OCI-LY3 (cell line): Measurements from ENCODE around the gene LMTK2.

Experiments
- H2AFZ ChIP-seq: fragments of 200-600, 300-600 bp; shearing (Covaris generic); 2 replicates; pipeline ENCODE4 v1.6.0; 2014; ENCODE audit warnings: antibody characterized with exemption, low read depth, low read length
- H3K27ac ChIP-seq: fragments of 200-600, 300-600 bp; sonication (generic); 2 replicates; pipeline ENCODE4 v1.5.1; 2014; ENCODE audit warnings: mild to moderate bottlenecking, low read length, moderate library complexity, mixed read lengths
- H3K27me3 ChIP-seq: fragments of 200-600, 300-600 bp; sonication (generic); 2 replicates; pipeline ENCODE4 v1.6.1; 2014; ENCODE audit warnings: low read depth, low read length, mixed read lengths
- H3K36me3 ChIP-seq: fragments of 200-600, 300-600 bp; sonication (generic); replicated peaks from 2 replicates; pipeline ENCODE3; 2014; ENCODE audit warnings: low read depth, low read length, mixed read lengths
- H3K4me1 ChIP-seq: fragments of 300-600, 200-600 bp; sonication (generic); 2 replicates; pipeline ENCODE4 v1.6.1; 2014; ENCODE audit warnings: low read length, mixed read lengths
- H3K4me2 ChIP-seq: fragments of 200-600, 300-600 bp; sonication (generic); 2 replicates; pipeline ENCODE4 v1.6.1; 2014; ENCODE audit warnings: low read length, mixed read lengths
- H3K4me3 ChIP-seq: fragments of 300-600, 200-600 bp; sonication (generic); 2 replicates; pipeline ENCODE4 v1.5.1; 2014; ENCODE audit warnings: antibody characterized with exemption, mild to moderate bottlenecking, low read length, moderate library complexity
- H3K79me2 ChIP-seq: fragments of 300-600, 200-600 bp; shearing (Covaris generic); 2 replicates; pipeline ENCODE4 v1.6.1; 2014; ENCODE audit warnings: mild to moderate bottlenecking, low read length, mixed read lengths
- H3K9ac ChIP-seq: fragments of 300-600, 200-600 bp; shearing (Covaris generic); 2 replicates; pipeline ENCODE4 v1.6.0; 2014; ENCODE audit warnings: mild to moderate bottlenecking, low read length, moderate library complexity
- H3K9me3 ChIP-seq: fragments of 200-600, 300-600 bp; shearing (Covaris generic); 2 replicates; pipeline ENCODE4 v1.6.1; 2014; ENCODE audit warnings: low read length, mixed read lengths; ENCODE audit not compliant: insufficient read depth
- H4K20me1 ChIP-seq: fragments of 200-600, 300-600 bp; sonication (generic); 2 replicates; pipeline ENCODE4 v1.6.1; 2016; ENCODE audit warnings: low read length, mixed read lengths; ENCODE audit not compliant: insufficient read depth
- CTCF ChIP-seq: fragments of 200-600, 300-600 bp; sonication (generic); IDR thresholded peaks from 2 replicates; pipeline ENCODE4 v1.5.1; 2014; ENCODE audit warnings: antibody characterized with exemption, low read length, low read depth
- EZH2phosphoT487 ChIP-seq: fragments of 200-600 bp; shearing (Covaris generic); IDR thresholded peaks from 2 replicates; pipeline ENCODE4 v1.6.1; 2018; ENCODE audit warnings: antibody characterized with exemption, mixed run types, low read depth

Gene LMTK2

GRCh38 chr7:98066208-98066607, 40.5 kb upstream of the LMTK2 start:
- Histone ChIP-seq H3K27me3 (no peaks in the 10 kb centered on the region), H3K27ac (no peak overlapping the region), H3K9me3 (no peaks in the 10 kb centered on the region), H3K9ac (no peak overlapping the region), H4K20me1 (no peaks in the 10 kb centered on the region), H3K4me3 (no peak overlapping the region), H3K4me2 (no peak overlapping the region), H3K79me2 (no peaks in the 10 kb centered on the region), H3K4me1 (no peaks in the 10 kb centered on the region), H3K36me3 (no peaks in the 10 kb centered on the region), H2AFZ (no peak overlapping the region)
- TF ChIP-seq EZH2phosphoT487 (no peak), CTCF (no peak)

GRCh38 chr7:98066934-98067507, 39.6 kb upstream of the LMTK2 start:
- Histone ChIP-seq H3K4me3 (no peak overlapping the region), H3K79me2 (no peaks in the 10 kb centered on the region), H3K4me1 (no peaks in the 10 kb centered on the region), H3K27me3 (no peaks in the 10 kb centered on the region), H2AFZ (no peak overlapping the region), H3K9me3 (no peaks in the 10 kb centered on the region), H3K9ac (no peak overlapping the region), H3K27ac (no peak overlapping the region), H3K4me2 (no peak overlapping the region), H3K36me3 (no peaks in the 10 kb centered on the region), H4K20me1 (no peaks in the 10 kb centered on the region)
- no peak for TF ChIP-seq EZH2phosphoT487

GRCh38 chr7:98073047-98073446, 33.6 kb upstream of the LMTK2 start:
- Histone ChIP-seq H3K9me3 (no peaks in the 10 kb centered on the region), H3K4me3 (no peak overlapping the region), H3K36me3 (no peaks in the 10 kb centered on the region), H3K4me2 (no peak overlapping the region), H4K20me1 (no peaks in the 10 kb centered on the region), H3K27me3 (0 out of 2 replicates have a peak, but pooled peaks cover 1% of the 10 kb centered on the region), H3K4me1 (no peaks in the 10 kb centered on the region), H2AFZ (no peak overlapping the region), H3K27ac (no peak overlapping the region), H3K9ac (no peak overlapping the region), H3K79me2 (no peaks in the 10 kb centered on the region)
- no peak for TF ChIP-seq EZH2phosphoT487
- TF ChIP-seq CTCF, result no peak

GRCh38 chr7:98075801-98076200, 30.9 kb upstream of the LMTK2 start:
- no peaks in the 10 kb centered on the region for H4K20me1 ChIP-seq
- H3K27ac ChIP-seq, result no peak overlapping the region
- peaks cover 4% of the 10 kb centered on the region; the same call in 1 of the 2 replicates for H3K27me3 ChIP-seq
- H3K9ac ChIP-seq, result no peak overlapping the region
- H3K4me3 ChIP-seq, result no peak overlapping the region
- no peak overlapping the region for H2AFZ ChIP-seq
- H3K4me2 ChIP-seq, result no peak overlapping the region
- H3K36me3 ChIP-seq, result no peaks in the 10 kb centered on the region
- H3K9me3 ChIP-seq, result no peaks in the 10 kb centered on the region
- H3K79me2 ChIP-seq, result no peaks in the 10 kb centered on the region
- no peak for TF ChIP-seq EZH2phosphoT487
- no peak for TF ChIP-seq CTCF
- H3K4me1 ChIP-seq, result no peaks in the 10 kb centered on the region
